Liver (tissue), 9 donors: Measurements from ENCODE around the gene IL2RA. TPM values are rescaled to one million over a fixed set of nuclear protein-coding genes. Genes with fewer than 3 reads are reported as not detected.

Experiments used
- DNase-seq: peaks from one replicate; pipeline ENCODE4 v3.0.0-alpha.2; 2017; ENCODE audit warnings: low spot score
- H3K27ac ChIP-seq, 2 donors: one replicate each; pipeline ENCODE4 v1.7.0; 2013; ENCODE audit warnings: inconsistent platforms in 2 of 2, low read length in 2 of 2, control low read depth in 1 of 2, low read depth in 1 of 2, mild to moderate bottlenecking in 1 of 2
- H3K27me3 ChIP-seq, 4 donors: one replicate each; pipeline versions ENCODE4 v1.6.1 to v1.7.0; 2013; ENCODE audit warnings: low read length in 3 of 4, inconsistent platforms in 1 of 4, mild to moderate bottlenecking in 1 of 4, moderate library complexity in 1 of 4; ENCODE audit not compliant: control insufficient read depth in 4 of 4, insufficient read depth in 4 of 4
- H3K36me3 ChIP-seq, 4 donors: one replicate each; pipeline versions ENCODE4 v1.6.1 to v1.7.0; 2013; ENCODE audit warnings: low read length in 3 of 4, mild to moderate bottlenecking in 3 of 4, low read depth in 1 of 4, moderate library complexity in 1 of 4; ENCODE audit not compliant: control insufficient read depth in 4 of 4, insufficient read depth in 3 of 4
- H3K4me1 ChIP-seq, 4 donors: one replicate each; pipeline versions ENCODE4 v1.6.1 to v1.7.0; 2013; ENCODE audit warnings: low read length in 3 of 4, mild to moderate bottlenecking in 3 of 4, moderate library complexity in 1 of 4; ENCODE audit not compliant: control insufficient read depth in 4 of 4, insufficient read depth in 4 of 4
- H3K4me3 ChIP-seq, 3 donors: one replicate each; pipeline versions ENCODE4 v1.6.1 to v1.7.0; 2013; ENCODE audit warnings: low read length in 3 of 3, control low read depth in 1 of 3, low read depth in 1 of 3, mild to moderate bottlenecking in 1 of 3
- H3K9ac ChIP-seq, 2 donors: one replicate each; pipeline ENCODE4 v1.7.0; 2013; ENCODE audit warnings: low read length in 2 of 2, mild to moderate bottlenecking in 2 of 2, moderate library complexity in 2 of 2, control low read depth in 1 of 2, low read depth in 1 of 2
- H3K9me3 ChIP-seq, 4 donors: one replicate each; pipeline versions ENCODE4 v1.6.1 to v1.7.0; 2013; ENCODE audit warnings: low read length in 3 of 4; ENCODE audit not compliant: control insufficient read depth in 4 of 4
- CTCF ChIP-seq: fragments of 150-350 bp; IDR thresholded peaks from 2 replicates; pipeline ENCODE4 v1.5.1; 2017; ENCODE audit warnings: improper control_type of control experiment, low read depth, low read length; ENCODE audit not compliant: missing input control
- EGR1 ChIP-seq, 2 donors: IDR thresholded peaks; 2 replicates each; pipeline ENCODE4 v1.6.1; 2016 to 2018; ENCODE audit warnings: antibody characterized with exemption in 2 of 2, low read depth in 2 of 2
- FOXA1 ChIP-seq: IDR thresholded peaks from 2 replicates; pipeline ENCODE4 v1.6.1; 2016; ENCODE audit warnings: antibody characterized with exemption
- FOXA2 ChIP-seq: IDR thresholded peaks from 2 replicates; pipeline ENCODE4 v1.6.1; 2016; ENCODE audit warnings: antibody characterized with exemption
- GABPA ChIP-seq, 2 donors: IDR thresholded peaks in 1 of 2; conservative IDR thresholded peaks in 1 of 2; 2 replicates each; pipeline ENCODE4 v1.6.1; 2016; ENCODE audit warnings: antibody characterized with exemption in 2 of 2, mild to moderate bottlenecking in 1 of 2, moderate library complexity in 1 of 2
- HNF4A ChIP-seq, 2 donors: conservative IDR thresholded peaks; 2 replicates each; pipeline ENCODE4 v1.6.1; 2016; ENCODE audit warnings: antibody characterized with exemption in 2 of 2, mild to moderate bottlenecking in 2 of 2
- NR2F2 ChIP-seq: IDR thresholded peaks from 2 replicates; pipeline ENCODE4 v1.6.1; 2016; ENCODE audit warnings: antibody characterized with exemption
- RAD21 ChIP-seq, 2 donors: IDR thresholded peaks; 2 replicates each; pipeline ENCODE4 v1.6.1; 2016; ENCODE audit warnings: antibody characterized with exemption in 2 of 2, mild to moderate bottlenecking in 2 of 2
- RXRA ChIP-seq, 2 donors: IDR thresholded peaks; 2 replicates each; pipeline ENCODE4 v1.6.1; 2017 to 2018; ENCODE audit warnings: antibody characterized with exemption in 2 of 2, mild to moderate bottlenecking in 1 of 2
- SP1 ChIP-seq: IDR thresholded peaks from 2 replicates; pipeline ENCODE4 v1.6.1; 2018; ENCODE audit warnings: antibody characterized with exemption, mild to moderate bottlenecking
- TAF1 ChIP-seq: conservative IDR thresholded peaks from 2 replicates; pipeline ENCODE4 v1.6.1; 2016; ENCODE audit warnings: antibody characterized with exemption, mild to moderate bottlenecking
- YY1 ChIP-seq: IDR thresholded peaks from 2 replicates; pipeline ENCODE4 v1.6.1; 2016; ENCODE audit warnings: antibody characterized with exemption, mild to moderate bottlenecking
- WGBS: extraction: QIAGEN DNeasy Blood & Tissue Kit; methylation state at CpG from one replicate; pipeline ENCODE4 v1.1.7; 2013; 5-methylcytosine and 5-hydroxymethylcytosine counted together
- polyA plus RNA-seq, 2 donors: library from polyadenylated mRNA; stranded (reverse) in 1 of 2; unstranded in 1 of 2; fragments of 200-250 nt in 1 of 2; fragments of >200 nt in 1 of 2; fragmentation: Nextera tagmentation in 1 of 2; extraction: Ambion mirVana in 1 of 2; gene quantifications; one replicate each; pipeline versions ENCODE4 v1.2.1 to v1.2.3, GENCODE V29; 2013 to 2015
- total RNA-seq, 2 donors: library from RNA; depleted of rRNA; stranded (reverse); fragments of >200 nt; gene quantifications; one replicate each; pipeline ENCODE4 v1.2.3, GENCODE V29; 2014
- TF ChIP-seq, protein P1 (sequence below): IDR thresholded peaks from 2 replicates; pipeline ENCODE4 v1.6.1; 2016; ENCODE audit warnings: antibody characterized with exemption
- TF ChIP-seq, protein P2 (sequence below): IDR thresholded peaks from 2 replicates; pipeline ENCODE4 v1.6.1; 2016; ENCODE audit warnings: antibody characterized with exemption
- TF ChIP-seq, protein P3 (sequence below): IDR thresholded peaks from 2 replicates; pipeline ENCODE4 v1.6.1; 2016; ENCODE audit warnings: antibody characterized with exemption
- donor health status: healthy.
- donor health status: healthy.
- donor health status: healthy.
- donor health status: healthy.
- donor health status: healthy.

Gene IL2RA
- total and polyA plus RNA-seq, 4 donors = 0.46 to 1.6 TPM; not detected in 2

GRCh38 chr10:5987747-5988146 lies 74.4 kb downstream of the IL2RA start:
- no peak overlapping the region for H3K4me3 ChIP-seq
- no peaks in the 10 kb centered on the region for H3K36me3 ChIP-seq
- H3K9ac ChIP-seq = no peak overlapping the region
- H3K9me3 ChIP-seq = peaks cover 0 to 3% (median 0%) of the 10 kb centered on the region in 4 donors
- no peaks in the 10 kb centered on the region for H3K27me3 ChIP-seq
- WGBS = 77% methylated on average over 4 of the region's 4 CpGs
- peak overlapping the region in 1 of 2 donors; percentile 20 for H3K27ac ChIP-seq
- H3K4me1 ChIP-seq = no peaks in the 10 kb centered on the region
- peak; percentile 81 for DNase-seq
- TF ChIP-seq, protein P1, sequence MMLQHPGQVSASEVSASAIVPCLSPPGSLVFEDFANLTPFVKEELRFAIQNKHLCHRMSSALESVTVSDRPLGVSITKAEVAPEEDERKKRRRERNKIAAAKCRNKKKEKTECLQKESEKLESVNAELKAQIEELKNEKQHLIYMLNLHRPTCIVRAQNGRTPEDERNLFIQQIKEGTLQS = no peak
- TF ChIP-seq RAD21 (IDR thresholded peaks at IDR 0.05) = no peak
- no peak for TF ChIP-seq RXRA (IDR thresholded peaks at IDR 0.05)
- TF ChIP-seq FOXA1 = no peak
- no peak for TF ChIP-seq GABPA (IDR thresholded peaks at IDR 0.05 in 1 of 2, conservative IDR thresholded peaks at IDR 0.05 in 1 of 2)
- TF ChIP-seq, protein P2, sequence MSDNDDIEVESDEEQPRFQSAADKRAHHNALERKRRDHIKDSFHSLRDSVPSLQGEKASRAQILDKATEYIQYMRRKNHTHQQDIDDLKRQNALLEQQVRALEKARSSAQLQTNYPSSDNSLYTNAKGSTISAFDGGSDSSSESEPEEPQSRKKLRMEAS = no peak

GRCh38 chr10:5985029-5985428 lies 77.1 kb downstream of the IL2RA start:
- no peaks in the 10 kb centered on the region for H3K27me3 ChIP-seq
- no peaks in the 10 kb centered on the region for H3K4me1 ChIP-seq
- H3K4me3 ChIP-seq = no peak overlapping the region
- TF ChIP-seq, protein P2 = no peak
- TF ChIP-seq, protein P3, sequence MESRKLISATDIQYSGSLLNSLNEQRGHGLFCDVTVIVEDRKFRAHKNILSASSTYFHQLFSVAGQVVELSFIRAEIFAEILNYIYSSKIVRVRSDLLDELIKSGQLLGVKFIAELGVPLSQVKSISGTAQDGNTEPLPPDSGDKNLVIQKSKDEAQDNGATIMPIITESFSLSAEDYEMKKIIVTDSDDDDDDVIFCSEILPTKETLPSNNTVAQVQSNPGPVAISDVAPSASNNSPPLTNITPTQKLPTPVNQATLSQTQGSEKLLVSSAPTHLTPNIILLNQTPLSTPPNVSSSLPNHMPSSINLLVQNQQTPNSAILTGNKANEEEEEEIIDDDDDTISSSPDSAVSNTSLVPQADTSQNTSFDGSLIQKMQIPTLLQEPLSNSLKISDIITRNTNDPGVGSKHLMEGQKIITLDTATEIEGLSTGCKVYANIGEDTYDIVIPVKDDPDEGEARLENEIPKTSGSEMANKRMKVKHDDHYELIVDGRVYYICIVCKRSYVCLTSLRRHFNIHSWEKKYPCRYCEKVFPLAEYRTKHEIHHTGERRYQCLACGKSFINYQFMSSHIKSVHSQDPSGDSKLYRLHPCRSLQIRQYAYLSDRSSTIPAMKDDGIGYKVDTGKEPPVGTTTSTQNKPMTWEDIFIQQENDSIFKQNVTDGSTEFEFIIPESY = no peak
- WGBS = 93% methylated on average over 5 of the region's 5 CpGs
- DNase-seq = no peak
- H3K9me3 ChIP-seq = no peaks in the 10 kb centered on the region
- no peak overlapping the region for H3K9ac ChIP-seq
- H3K36me3 ChIP-seq = no peaks in the 10 kb centered on the region
- H3K27ac ChIP-seq = no peak overlapping the region

- Histone ChIP-seq H3K9me3 (no peaks in the 10 kb centered on the region), H3K4me1 (peaks cover 0 to 1% (median 0%) of the 10 kb centered on the region in 4 donors), H3K4me3 (no peak overlapping the region), H3K27ac (no peak overlapping the region), H3K36me3 (no peaks in the 10 kb centered on the region), H3K9ac (no peak overlapping the region), H3K27me3 (no peaks in the 10 kb centered on the region)
- DNase-seq = no peak
- no peak for TF ChIP-seq FOXA1
- WGBS = 87% methylated on average over 9 of the region's 9 CpGs
These were observed 78.4 kb downstream of the IL2RA start for GRCh38 chr10:5983774-5984173.

DNA sequence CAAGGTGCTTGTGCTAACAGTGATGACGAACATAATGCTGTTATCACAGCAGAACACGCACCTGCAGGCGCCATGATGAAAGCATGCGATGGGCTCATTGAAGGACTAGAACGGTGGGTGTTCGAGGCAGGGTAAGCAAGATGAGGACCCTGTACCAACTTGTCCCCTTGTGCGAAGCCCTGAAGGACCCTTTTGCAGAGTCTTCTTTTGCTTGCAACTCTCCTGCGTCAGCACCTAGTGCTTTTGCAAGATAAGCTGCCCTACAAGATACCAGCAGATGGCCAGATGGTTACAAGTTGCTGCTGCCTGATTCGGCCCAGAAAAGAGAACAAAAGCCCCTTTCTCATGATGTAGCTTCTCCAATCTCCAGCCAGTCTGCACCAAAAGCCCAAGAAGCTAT lies 80.6 kb downstream of the IL2RA start:
- Histone ChIP-seq H3K4me3 (no peak overlapping the region), H3K27me3 (no peaks in the 10 kb centered on the region), H3K27ac (no peak overlapping the region), H3K4me1 (peaks cover 0 to 10% (median 0%) of the 10 kb centered on the region in 4 donors), H3K36me3 (no peaks in the 10 kb centered on the region), H3K9me3 (no peaks in the 10 kb centered on the region), H3K9ac (no peak overlapping the region)
- DNase-seq = no peak
- WGBS = 97% methylated on average over 9 of the region's 9 CpGs
- no peak for TF ChIP-seq GABPA (IDR thresholded peaks at IDR 0.05 in 1 of 2, conservative IDR thresholded peaks at IDR 0.05 in 1 of 2)
- no peak for TF ChIP-seq EGR1 (IDR thresholded peaks at IDR 0.05; ENCODE audit: low read depth in 2 of 2)
- TF ChIP-seq TAF1 = no peak
- no peak for TF ChIP-seq HNF4A (conservative IDR thresholded peaks at IDR 0.05)
- TF ChIP-seq NR2F2 = no peak
- no peak for TF ChIP-seq SP1
- TF ChIP-seq CTCF = no peak
- TF ChIP-seq FOXA2 = no peak
- TF ChIP-seq YY1 = no peak
- TF ChIP-seq, protein P1 = no peak
- TF ChIP-seq, protein P3 = no peak
